Measurements from ENCODE around the gene SNX13. TPM values are rescaled to one million over a fixed set of nuclear protein-coding genes. Genes with fewer than 3 reads are reported as not detected.

SNX13 gene
- total RNA-seq, 1 experiment from 2014 or later = 8.6 TPM

- Histone ChIP-seq H3K36me3 (no peaks in the 10 kb centered on the region), H3K4me3 (no peak overlapping the region), H3K27me3 (no peaks in the 10 kb centered on the region), H3K9me3 (no peaks in the 10 kb centered on the region)
- no peak for DNase-seq
Observed at GRCh38 chr7:17898111-17898510, 42.2 kb downstream of the SNX13 start.

GRCh38 chr7:17887286-17887685 is 53.0 kb downstream of the SNX13 start:
- peaks cover 4% of the 10 kb centered on the region; the same call in 1 of the 2 replicates for H3K36me3 ChIP-seq

GRCh38 chr7:17882685-17883084 is 57.6 kb downstream of the SNX13 start:
- no peaks in the 10 kb centered on the region for H3K27me3 ChIP-seq
- H3K36me3 ChIP-seq = peaks cover 4% of the 10 kb centered on the region; the same call in 1 of the 2 replicates
- DNase-seq = no peak
- no peaks in the 10 kb centered on the region for H3K9me3 ChIP-seq
- no peak overlapping the region for H3K4me3 ChIP-seq

More at GRCh38 chr7:17887286-17887685, 53.0 kb downstream of the SNX13 start:
- Histone ChIP-seq H3K4me3 (no peak overlapping the region), H3K9me3 (no peaks in the 10 kb centered on the region), H3K27me3 (no peaks in the 10 kb centered on the region)
- DNase-seq = no peak

DNA sequence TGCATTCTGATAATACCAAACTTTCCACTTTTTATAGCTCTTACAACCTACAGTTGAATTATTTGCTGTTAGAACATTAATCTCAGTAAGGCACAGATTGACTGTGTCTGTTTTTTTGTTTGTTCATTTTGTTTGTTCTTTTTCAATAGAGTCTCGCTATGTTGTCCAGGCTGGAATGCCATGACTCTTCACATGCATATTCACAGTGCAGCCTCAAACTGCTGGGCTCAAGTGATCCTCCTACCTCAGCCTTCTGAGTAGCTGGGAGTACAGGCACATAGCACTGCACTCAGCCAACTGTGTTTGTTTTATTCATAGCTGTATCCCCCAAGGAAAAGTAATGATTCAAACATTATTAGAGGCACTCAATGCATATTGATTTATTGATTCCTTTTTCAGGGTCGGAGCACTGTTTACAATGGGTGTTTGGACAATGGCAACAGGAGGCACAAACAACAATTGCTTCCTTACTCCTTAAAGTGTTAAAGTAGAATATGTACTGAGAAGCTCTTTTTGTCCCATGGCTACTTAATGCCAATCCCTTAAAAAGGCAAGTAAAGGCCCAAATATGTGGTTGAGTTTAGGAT is 61.1 kb downstream of the SNX13 start:
- no peak for DNase-seq
- Histone ChIP-seq H3K9me3 (no peaks in the 10 kb centered on the region), H3K36me3 (no peaks in the 10 kb centered on the region; the same call in 1 of the 2 replicates), H3K27me3 (no peaks in the 10 kb centered on the region), H3K4me3 (no peak overlapping the region)

GRCh38 chr7:17878627-17879026 is 61.7 kb downstream of the SNX13 start:
- no peak for DNase-seq
- Histone ChIP-seq H3K4me3 (no peak overlapping the region), H3K9me3 (no peaks in the 10 kb centered on the region), H3K36me3 (no peaks in the 10 kb centered on the region; the same call in 1 of the 2 replicates), H3K27me3 (no peaks in the 10 kb centered on the region)

- Histone ChIP-seq H3K36me3 (peaks cover 16% of the 10 kb centered on the region), H3K9me3 (no peaks in the 10 kb centered on the region), H3K27me3 (no peaks in the 10 kb centered on the region), H3K4me3 (no peak overlapping the region)
- no peak for DNase-seq
Observed at GRCh38 chr7:17871815-17872533, 68.3 kb downstream of the SNX13 start.

DNA sequence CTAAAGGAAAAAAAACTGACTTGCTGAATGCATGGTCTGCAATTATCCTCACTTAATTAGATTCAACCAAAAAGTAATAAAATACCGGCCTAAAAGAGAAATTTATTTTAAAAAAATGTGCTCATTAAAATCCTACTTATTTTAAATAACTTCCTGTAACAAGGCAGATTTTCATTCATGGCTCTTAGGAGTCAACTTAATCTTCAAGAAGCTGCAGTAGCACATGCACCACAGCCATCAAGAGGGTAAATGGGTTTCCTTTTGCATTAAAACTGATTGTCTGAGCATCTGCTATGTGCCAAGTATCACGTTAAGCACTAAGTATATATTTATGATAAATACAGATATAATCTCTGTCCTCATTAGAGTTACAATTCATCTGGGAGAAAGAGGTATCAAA is 69.9 kb downstream of the SNX13 start:
- Histone ChIP-seq H3K4me3 (no peak overlapping the region), H3K9me3 (peaks cover 2% of the 10 kb centered on the region; the same call in 1 of the 2 replicates), H3K27me3 (no peaks in the 10 kb centered on the region), H3K36me3 (peaks cover 24% of the 10 kb centered on the region)
- no peak for DNase-seq

GRCh38 chr7:17863809-17864143 is 76.5 kb downstream of the SNX13 start:
- DNase-seq = no peak
- Histone ChIP-seq H3K36me3 (peaks cover 19% of the 10 kb centered on the region), H3K9me3 (peaks cover 2% of the 10 kb centered on the region; the same call in 1 of the 2 replicates), H3K27me3 (no peaks in the 10 kb centered on the region), H3K4me3 (no peak overlapping the region)

DNA sequence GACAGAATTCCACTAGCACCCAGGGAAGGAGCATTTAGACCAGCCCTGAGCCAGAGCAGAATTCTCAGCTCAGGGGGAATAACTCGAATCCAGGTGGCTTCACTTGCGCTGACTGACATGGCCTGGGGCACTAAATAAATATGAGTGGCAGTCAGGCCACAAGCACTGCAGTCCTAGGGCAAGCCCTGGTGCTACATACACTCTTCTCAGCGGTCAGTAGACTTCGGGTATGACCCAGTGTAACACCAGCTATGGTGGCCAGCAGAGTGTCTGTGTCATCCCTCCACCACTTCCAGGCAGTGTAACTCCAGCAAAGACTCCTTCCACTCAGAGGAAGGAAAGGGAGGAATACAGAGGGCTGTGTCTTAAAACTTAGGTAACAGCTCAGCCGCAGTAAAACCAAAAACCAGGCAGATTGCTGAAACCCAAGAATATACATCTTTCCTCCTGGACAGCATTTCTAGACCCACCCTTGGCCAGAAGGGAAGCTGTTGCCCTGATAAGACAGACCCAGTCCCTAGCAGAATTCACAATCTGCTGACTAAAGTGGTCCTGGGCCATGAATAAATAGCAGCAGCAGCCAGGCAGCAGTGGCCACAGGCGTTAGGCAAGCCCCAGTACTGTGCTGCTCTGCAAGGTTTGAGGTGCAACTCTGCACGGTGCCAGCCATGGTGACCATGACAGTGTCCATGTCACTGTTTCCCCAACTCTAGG is 77.0 kb downstream of the SNX13 start:
- Histone ChIP-seq H3K27me3 (no peaks in the 10 kb centered on the region), H3K9me3 (peaks cover 2% of the 10 kb centered on the region; the same call in 1 of the 2 replicates), H3K36me3 (peaks cover 16% of the 10 kb centered on the region), H3K4me3 (no peak overlapping the region)
- DNase-seq = no peak

DNA sequence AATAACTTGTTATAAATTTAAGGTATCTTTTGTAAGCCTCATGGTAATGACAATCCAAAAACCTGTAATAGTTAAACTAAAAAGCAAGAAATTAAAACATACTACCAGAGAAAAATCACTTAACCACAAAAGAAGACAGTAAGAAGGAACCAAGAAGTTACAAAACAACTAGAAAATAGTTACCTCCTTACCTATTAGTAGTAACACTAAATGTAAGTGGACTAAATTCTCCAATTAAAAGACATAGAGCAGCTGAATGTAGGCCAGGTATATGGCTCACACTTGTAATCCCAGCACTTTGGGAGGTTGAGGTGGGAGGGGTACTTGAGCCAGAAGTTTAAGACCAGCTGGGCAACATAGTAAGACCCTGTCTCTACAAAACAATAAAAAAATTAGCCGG is 84.0 kb downstream of the SNX13 start:
- DNase-seq = no peak
- H3K4me3 ChIP-seq = no peak overlapping the region

DNA sequence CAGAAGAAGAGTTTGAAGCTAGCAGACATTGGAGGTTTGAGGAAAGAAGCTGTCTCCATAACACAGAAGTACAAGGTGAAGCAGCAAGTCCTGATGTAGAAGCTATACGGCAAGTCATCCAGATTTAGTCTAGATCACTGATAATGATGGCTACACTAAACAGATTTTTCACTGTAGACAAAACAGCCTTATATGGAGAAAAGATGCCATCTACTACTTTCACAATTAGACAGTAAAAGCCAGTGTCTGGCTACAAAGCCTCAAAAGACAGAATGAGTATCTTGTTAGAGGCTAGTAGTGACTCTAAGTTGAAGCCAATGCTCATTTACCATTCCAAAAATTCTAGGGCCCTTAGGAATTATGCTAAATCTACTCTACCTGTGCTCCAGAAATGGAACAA is 85.1 kb downstream of the SNX13 start:
- no peaks in the 10 kb centered on the region for H3K27me3 ChIP-seq
- H3K9me3 ChIP-seq = peaks cover 9% of the 10 kb centered on the region
- no peak for DNase-seq
- no peak overlapping the region for H3K4me3 ChIP-seq
- peaks cover 5% of the 10 kb centered on the region for H3K36me3 ChIP-seq

More for the DNA sequence above, 84.0 kb downstream of the SNX13 start:
- H3K9me3 ChIP-seq = peaks cover 9% of the 10 kb centered on the region
- peaks cover 7% of the 10 kb centered on the region for H3K36me3 ChIP-seq
- no peaks in the 10 kb centered on the region for H3K27me3 ChIP-seq

DNA sequence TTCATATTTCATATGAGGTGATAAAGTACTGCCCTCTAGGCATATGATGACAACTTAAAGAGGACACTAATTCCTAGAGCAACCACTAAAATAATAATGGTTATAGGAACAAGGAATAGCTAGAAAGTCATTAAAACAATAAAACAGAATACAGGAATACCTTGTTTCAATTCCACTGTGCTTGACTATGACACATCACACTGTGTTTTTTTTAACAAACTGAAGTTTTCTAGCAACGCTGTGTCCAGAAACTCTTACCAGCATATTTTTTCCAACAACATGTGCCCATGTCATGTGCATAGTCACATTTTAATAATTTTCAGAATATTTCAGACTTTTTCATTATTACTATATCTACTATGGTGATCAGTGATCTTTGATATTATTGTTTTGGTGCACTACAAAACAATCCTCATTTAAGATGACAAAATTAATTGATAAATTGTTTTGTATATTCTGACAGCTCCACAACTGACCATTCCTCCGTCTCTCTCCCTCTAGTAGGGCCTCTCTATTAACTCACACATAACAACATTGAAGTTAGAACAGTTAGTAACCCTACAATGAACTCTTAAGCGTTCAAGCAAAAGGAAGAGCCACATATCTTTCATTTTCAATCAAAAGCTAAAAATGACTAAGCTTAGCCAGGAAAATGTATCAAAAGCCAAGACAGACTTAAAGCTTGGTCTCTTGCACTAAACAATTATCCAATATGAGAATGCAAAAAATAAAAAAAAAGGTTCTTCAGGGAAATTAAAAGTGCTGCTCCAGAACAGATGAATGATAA is 85.8 kb downstream of the SNX13 start:
- DNase-seq = no peak
- Histone ChIP-seq H3K27me3 (no peaks in the 10 kb centered on the region), H3K4me3 (no peak overlapping the region), H3K36me3 (peaks cover 4% of the 10 kb centered on the region), H3K9me3 (peaks cover 9% of the 10 kb centered on the region)

GRCh38 chr7:17852361-17852760 is 87.9 kb downstream of the SNX13 start:
- H3K4me3 ChIP-seq = no peak overlapping the region
- no peak for DNase-seq
- H3K9me3 ChIP-seq = peaks cover 9% of the 10 kb centered on the region
- no peaks in the 10 kb centered on the region for H3K27me3 ChIP-seq
- H3K36me3 ChIP-seq = peaks cover 4% of the 10 kb centered on the region

- DNase-seq = no peak
- Histone ChIP-seq H3K4me3 (no peak overlapping the region), H3K9me3 (no peaks in the 10 kb centered on the region), H3K27me3 (no peaks in the 10 kb centered on the region), H3K36me3 (peaks cover 6% of the 10 kb centered on the region; the same call in 1 of the 2 replicates)
Observed at GRCh38 chr7:17849504-17849903, 90.8 kb downstream of the SNX13 start.

- peaks cover 6% of the 10 kb centered on the region; the same call in 1 of the 2 replicates for H3K36me3 ChIP-seq
- no peak overlapping the region for H3K4me3 ChIP-seq
- H3K27me3 ChIP-seq = no peaks in the 10 kb centered on the region
- no peaks in the 10 kb centered on the region for H3K9me3 ChIP-seq
- no peak for DNase-seq
Observed at GRCh38 chr7:17848516-17848915, 91.8 kb downstream of the SNX13 start.

GRCh38 chr7:17846935-17847334 is 93.4 kb downstream of the SNX13 start:
- DNase-seq = no peak
- Histone ChIP-seq H3K4me3 (no peak overlapping the region), H3K9me3 (peaks cover 6% of the 10 kb centered on the region), H3K27me3 (no peaks in the 10 kb centered on the region), H3K36me3 (peaks cover 5% of the 10 kb centered on the region; the same call in 1 of the 2 replicates)

- peaks cover 8% of the 10 kb centered on the region for H3K9me3 ChIP-seq
- H3K36me3 ChIP-seq = peaks cover 10% of the 10 kb centered on the region
- H3K4me3 ChIP-seq = no peak overlapping the region
- DNase-seq = no peak
- no peaks in the 10 kb centered on the region for H3K27me3 ChIP-seq
Observed at GRCh38 chr7:17845197-17845547, 95.1 kb downstream of the SNX13 start.
